GM12873 (cell line): ENCODE data around the gene RPRD1A.

Source experiments
- TF ChIP-seq, protein P1 (sequence below): IDR thresholded peaks from 2 replicates; pipeline ENCODE4 v1.5.1; 2012; ENCODE audit warnings: low read depth, mild to moderate bottlenecking, moderate library complexity, low read length, control low read depth; ENCODE audit not compliant: insufficient read depth; ENCODE audit errors: missing control alignments

The RPRD1A gene

GRCh38 chr18:35973650-35974049 is 93.7 kb downstream of the RPRD1A start:
- TF ChIP-seq, protein P1, sequence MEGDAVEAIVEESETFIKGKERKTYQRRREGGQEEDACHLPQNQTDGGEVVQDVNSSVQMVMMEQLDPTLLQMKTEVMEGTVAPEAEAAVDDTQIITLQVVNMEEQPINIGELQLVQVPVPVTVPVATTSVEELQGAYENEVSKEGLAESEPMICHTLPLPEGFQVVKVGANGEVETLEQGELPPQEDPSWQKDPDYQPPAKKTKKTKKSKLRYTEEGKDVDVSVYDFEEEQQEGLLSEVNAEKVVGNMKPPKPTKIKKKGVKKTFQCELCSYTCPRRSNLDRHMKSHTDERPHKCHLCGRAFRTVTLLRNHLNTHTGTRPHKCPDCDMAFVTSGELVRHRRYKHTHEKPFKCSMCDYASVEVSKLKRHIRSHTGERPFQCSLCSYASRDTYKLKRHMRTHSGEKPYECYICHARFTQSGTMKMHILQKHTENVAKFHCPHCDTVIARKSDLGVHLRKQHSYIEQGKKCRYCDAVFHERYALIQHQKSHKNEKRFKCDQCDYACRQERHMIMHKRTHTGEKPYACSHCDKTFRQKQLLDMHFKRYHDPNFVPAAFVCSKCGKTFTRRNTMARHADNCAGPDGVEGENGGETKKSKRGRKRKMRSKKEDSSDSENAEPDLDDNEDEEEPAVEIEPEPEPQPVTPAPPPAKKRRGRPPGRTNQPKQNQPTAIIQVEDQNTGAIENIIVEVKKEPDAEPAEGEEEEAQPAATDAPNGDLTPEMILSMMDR = no peak

GRCh38 chr18:35972197-35973000 is 95.0 kb downstream of the RPRD1A start, which contains the start of gene RMP24:
Gene RMP24 (plus strand): TSS chr18:35972679.
- TF ChIP-seq, protein P1 = no peak

DNA sequence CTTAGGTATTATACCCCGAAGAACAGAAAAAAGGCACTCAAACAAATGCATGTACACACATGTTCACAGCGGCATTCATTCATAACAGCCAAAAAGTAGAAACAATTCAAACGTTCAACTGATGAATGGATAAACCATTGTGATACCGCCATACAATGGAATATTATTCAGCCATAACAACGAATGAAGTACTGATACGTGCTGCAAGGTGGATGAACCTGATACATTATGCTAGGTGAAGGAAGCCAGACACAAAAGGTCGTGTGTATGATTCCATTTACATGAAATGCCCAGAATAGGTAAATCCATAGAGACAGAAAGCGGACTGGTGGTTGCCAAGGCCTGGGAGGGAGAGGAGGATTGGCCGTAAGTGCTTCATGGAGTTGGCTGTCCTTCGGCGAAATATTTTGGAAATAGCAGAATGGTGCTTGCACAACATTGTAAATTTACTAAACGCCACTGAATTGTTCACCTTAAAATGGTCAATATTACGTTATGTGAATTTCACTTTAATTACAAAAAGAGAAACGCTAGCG is 95.6 kb downstream of the RPRD1A start:
- TF ChIP-seq, protein P1 = no peak

DNA sequence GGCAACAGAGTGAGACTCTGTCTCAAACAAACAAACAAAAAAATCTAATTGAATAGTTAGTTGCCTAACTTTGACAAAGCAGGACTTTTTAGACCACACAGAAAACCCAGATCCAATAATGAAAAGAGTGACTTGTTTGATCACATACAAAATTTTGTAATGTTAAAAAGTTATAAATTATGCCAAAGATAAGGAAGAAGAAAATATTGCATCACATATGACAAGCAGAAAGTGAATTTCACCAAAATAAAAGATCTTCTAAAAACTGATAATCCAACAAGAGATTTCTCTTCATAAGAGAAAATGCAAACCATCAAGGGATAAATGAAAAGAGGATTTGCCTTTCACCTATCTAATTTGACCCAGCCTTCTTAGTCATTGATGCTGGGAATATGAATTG is 97.7 kb downstream of the RPRD1A start:
- TF ChIP-seq, protein P1 = no peak

DNA sequence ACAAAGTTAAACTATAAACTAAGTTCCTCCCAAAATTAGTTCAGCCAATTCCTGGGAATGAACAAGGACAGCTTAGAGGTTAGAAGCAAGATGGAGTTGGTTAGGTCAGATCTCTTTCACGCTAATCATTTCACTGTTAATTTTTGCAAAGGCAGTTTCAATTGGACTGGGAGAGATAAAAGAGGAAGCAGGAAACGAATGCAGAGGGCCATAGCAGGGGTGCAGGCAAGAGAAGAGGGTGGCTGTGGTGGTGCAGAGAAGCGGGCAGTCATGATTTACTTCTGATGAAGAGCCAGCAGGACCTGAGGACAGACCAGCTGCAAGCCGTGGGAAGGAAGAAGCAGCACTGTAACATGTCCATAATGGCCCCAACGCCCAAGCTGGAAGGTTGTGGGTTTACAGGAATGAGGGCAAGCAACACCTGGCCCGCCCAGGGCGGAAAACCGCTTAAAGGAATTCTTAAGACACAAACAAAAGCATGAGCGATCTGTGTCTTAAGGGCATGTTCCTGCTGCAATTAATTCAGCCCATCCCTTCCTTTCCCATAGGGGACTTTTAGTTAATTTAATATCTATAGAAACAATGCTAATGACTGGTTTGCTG is 99.0 kb downstream of the RPRD1A start:
- TF ChIP-seq, protein P1 = no peak

DNA sequence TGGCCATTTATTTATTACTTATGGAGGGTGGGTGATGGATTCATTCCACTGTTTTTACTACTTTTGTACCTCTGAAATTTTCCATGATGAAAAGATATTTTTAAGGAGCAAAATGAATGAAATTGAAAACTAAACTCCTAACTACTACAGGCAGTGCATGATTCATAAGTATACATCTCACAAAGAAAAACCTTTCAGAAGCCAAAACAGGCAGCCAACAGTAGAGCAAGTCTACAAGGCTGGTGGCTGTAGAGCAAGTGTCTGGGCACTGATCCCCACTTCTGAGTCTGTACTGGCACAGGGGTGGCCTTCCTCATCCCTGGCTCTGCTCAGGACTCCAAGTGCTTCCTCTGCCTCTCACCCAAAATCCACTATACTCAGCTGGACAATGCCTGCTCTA is 103.0 kb downstream of the RPRD1A start:
- TF ChIP-seq, protein P1 = no peak

DNA sequence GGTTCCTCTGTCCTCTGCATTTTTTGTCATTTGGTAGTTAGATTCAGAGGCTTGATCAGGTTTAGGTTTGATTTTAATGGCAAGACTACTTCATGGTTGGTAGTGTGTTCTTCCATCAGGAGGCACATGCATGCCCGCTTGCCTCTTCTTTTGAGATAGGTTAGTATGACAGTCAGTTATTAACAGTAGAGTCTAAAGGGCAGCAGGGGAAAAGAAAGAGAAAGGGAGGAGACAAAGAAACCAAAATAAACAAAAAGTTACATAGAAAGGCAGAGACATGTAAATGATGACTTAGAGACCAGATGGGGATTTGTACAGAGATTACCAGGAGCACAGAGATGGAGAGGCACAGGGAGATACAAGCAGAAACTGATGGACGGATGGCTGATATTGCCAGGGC is 105.0 kb downstream of the RPRD1A start:
- TF ChIP-seq, protein P1 = no peak
